HUES64 (cell line): Measurements from ENCODE around the gene TNFAIP6.

Experiments used
- H3K27ac ChIP-seq: 2 replicates; pipeline ENCODE4 v1.7.0; 2013; ENCODE audit warnings: low read depth, low read length, inconsistent platforms
- H3K27me3 ChIP-seq: 2 replicates; pipeline ENCODE4 v1.6.1; 2013; ENCODE audit warnings: mild to moderate bottlenecking, low read length; ENCODE audit not compliant: insufficient read depth
- H3K36me3 ChIP-seq: 2 replicates; pipeline ENCODE4 v1.6.1; 2013; ENCODE audit warnings: mild to moderate bottlenecking, low read length; ENCODE audit not compliant: insufficient read depth
- H3K4me1 ChIP-seq: 2 replicates; pipeline ENCODE4 v1.6.1; 2013; ENCODE audit warnings: mild to moderate bottlenecking, low read length, moderate library complexity; ENCODE audit not compliant: insufficient read depth
- H3K4me3 ChIP-seq: 2 replicates; pipeline ENCODE4 v1.5.1; 2013; ENCODE audit warnings: mild to moderate bottlenecking, low read length, moderate library complexity
- H3K9ac ChIP-seq: 2 replicates; pipeline ENCODE4 v1.6.1; 2013; ENCODE audit warnings: mild to moderate bottlenecking, low read depth, low read length
- H3K9me3 ChIP-seq: 2 replicates; pipeline ENCODE4 v1.6.1; 2013; ENCODE audit warnings: low read depth, low read length; ENCODE audit not compliant: insufficient read depth
- WGBS: fragments of 150-250, 120-280 bp; methylation state at CpG from one replicate; pipeline ENCODE4 v1.1.7; 2013; ENCODE audit warnings: missing lambda C conversion rate; 5-methylcytosine and 5-hydroxymethylcytosine counted together

The TNFAIP6 gene

DNA sequence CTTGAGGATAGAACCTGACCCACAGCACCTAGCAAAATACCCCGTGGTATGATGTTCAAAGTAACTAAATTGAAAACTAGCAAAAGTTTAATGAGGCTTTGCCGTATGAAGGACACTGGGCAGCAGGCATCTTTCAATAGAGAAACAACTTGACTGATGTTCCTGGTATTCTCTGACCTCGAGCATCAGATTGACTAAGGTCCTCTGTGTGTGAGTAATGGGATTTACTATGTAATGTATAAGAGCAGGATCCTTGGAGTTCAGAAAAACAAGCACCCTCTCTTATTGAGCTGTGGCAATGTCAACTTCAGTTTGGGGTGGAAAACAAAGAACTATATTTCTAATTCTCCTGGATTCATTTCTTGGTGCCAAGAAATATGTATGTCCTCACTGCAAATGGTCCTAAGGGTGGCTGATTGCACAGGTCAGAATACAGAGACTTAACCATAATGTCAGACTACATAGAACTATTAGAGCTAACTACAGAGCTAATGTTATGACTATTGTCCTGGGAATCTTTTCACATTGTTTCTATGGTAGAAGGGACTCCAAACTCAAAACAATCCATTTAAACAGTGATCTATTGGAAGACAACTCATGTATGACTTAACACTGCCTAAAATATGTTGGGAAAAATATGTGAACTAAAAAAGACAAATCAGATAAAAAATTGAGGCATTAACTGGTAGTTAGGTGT, 4.4 kb downstream of the TNFAIP6 start:
- H3K36me3 ChIP-seq, result no peaks in the 10 kb centered on the region
- no peak overlapping the region for H3K27ac ChIP-seq
- H3K4me1 ChIP-seq, result peaks cover 22% of the 10 kb centered on the region
- H3K27me3 ChIP-seq, result no peaks in the 10 kb centered on the region
- WGBS, result 93% methylated on average over 3 of the region's 3 CpGs
- no peak overlapping the region for H3K9ac ChIP-seq
- H3K9me3 ChIP-seq, result no peaks in the 10 kb centered on the region
- no peak overlapping the region for H3K4me3 ChIP-seq

DNA sequence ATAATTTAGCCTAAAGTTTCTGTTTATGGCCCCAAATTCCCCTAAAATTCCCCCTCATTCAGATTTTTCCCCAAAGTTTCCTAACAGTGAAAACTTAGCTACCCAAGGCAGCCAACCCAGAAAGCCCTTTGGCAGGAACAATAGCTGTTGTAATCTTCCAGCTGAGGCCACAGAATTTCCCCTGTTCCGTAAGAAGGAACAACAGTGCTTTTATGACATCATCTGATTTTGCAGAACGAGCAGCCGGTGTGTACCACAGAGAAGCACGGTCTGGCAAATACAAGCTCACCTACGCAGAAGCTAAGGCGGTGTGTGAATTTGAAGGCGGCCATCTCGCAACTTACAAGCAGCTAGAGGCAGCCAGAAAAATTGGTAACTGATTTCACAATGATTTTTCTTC, 6.3 kb downstream of the TNFAIP6 start:
- Histone ChIP-seq H3K36me3 (no peaks in the 10 kb centered on the region), H3K4me1 (peaks cover 4% of the 10 kb centered on the region; the same call in 1 of the 2 replicates), H3K9ac (no peak overlapping the region), H3K27ac (no peak overlapping the region), H3K27me3 (no peaks in the 10 kb centered on the region), H3K4me3 (no peak overlapping the region), H3K9me3 (peaks cover 3% of the 10 kb centered on the region)
- WGBS, result 92% methylated on average over 8 of the region's 8 CpGs

DNA sequence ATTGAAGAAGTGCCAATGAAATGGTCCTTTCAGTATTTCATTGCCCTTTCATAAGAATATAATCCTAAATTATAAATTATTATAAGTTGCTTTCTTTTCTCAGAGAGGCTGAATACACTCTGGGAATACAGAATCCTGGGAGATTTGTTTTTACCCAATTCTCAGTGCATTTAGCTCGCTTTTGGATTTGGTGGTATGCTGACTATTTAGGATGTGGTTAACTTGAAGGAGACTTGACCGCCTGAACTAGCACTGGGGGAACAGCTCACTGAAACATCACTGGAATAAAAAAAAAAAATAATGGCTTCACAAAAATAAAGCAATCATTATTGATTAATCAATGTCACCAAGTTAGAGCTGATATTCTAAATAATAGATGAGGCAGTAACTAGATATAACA, 10.2 kb downstream of the TNFAIP6 start:
- H3K4me3 ChIP-seq, result no peak overlapping the region
- no peak overlapping the region for H3K9ac ChIP-seq
- H3K4me1 ChIP-seq, result no peaks in the 10 kb centered on the region
- no peaks in the 10 kb centered on the region for H3K36me3 ChIP-seq
- H3K9me3 ChIP-seq, result peaks cover 5% of the 10 kb centered on the region
- no peak overlapping the region for H3K27ac ChIP-seq
- no peaks in the 10 kb centered on the region for H3K27me3 ChIP-seq
- 100% methylated on average over 1 of the region's 2 CpGs for WGBS

DNA sequence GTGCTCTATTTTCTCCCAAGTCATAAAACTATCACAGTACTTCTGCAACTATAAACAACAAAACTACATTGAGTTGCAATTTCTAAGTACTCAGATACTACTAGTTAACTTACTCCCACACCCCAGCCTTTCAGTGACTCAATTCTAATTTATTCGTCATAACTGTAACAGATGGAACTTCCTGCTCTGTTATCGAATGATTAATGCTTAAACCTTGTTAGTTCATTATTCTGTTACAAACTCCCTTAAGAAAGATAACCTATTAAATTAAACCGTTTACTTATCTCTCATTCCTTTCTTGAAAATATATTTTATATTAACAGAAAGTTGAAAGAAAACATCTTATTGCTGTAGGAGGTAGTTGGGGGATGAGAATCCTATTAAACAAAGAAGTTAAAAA, 17.0 kb downstream of the TNFAIP6 start:
- 96% methylated on average over 2 of the region's 3 CpGs for WGBS
- Histone ChIP-seq H3K27ac (no peak overlapping the region), H3K27me3 (no peaks in the 10 kb centered on the region), H3K4me1 (peaks cover 13% of the 10 kb centered on the region), H3K36me3 (no peaks in the 10 kb centered on the region), H3K9ac (no peak overlapping the region), H3K4me3 (no peak overlapping the region), H3K9me3 (no peaks in the 10 kb centered on the region)

DNA sequence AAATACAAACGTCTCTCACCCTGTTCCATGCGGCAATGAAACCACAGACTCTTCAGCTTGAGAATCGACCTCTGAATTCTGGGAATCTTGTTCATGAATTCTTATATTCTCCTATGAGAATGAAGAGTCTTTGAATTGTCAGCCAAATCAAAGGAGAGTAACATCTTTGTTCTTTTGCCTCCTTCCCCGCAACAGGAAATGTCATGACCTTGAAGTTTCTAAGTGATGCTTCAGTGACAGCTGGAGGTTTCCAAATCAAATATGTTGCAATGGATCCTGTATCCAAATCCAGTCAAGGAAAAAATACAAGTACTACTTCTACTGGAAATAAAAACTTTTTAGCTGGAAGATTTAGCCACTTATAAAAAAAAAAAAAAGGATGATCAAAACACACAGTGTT, 21.8 kb downstream of the TNFAIP6 start:
- H3K9me3 ChIP-seq, result no peaks in the 10 kb centered on the region
- 99% methylated on average over 4 of the region's 4 CpGs for WGBS
- H3K36me3 ChIP-seq, result no peaks in the 10 kb centered on the region

DNA sequence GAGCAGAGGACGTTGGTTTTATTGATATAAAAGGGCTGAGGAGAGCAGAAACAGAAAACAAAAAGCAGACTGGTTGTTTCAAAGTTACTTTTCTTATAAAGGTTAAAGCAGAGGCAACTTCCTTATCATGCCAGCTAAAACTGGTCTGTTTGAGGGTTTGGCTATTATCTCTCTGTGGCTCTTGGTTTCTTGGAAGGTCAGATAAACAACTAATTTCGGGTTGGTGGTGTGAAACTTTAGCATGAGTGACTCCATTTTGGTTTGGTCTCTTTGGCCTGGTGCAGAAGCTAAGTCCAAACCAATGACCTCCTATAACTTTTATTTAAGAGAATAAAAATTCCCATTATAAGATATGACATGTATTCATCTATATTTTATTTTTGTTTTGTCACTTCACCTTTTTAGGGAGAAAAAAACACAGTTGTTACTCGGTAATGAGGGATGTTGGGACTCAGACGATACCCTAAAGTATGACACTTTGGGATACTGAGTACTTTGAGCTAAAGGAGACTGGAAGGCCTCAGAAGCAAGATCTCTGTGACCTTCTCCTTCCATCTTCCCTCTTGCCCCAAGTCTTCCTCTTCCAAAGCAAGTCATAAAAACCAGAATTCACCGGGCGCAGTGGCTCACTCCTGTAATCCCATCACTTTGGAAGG, 23.3 kb downstream of the TNFAIP6 start:
- no peaks in the 10 kb centered on the region for H3K36me3 ChIP-seq
- no peak overlapping the region for H3K27ac ChIP-seq
- no peaks in the 10 kb centered on the region for H3K9me3 ChIP-seq
- H3K4me3 ChIP-seq, result no peak overlapping the region
- no peaks in the 10 kb centered on the region for H3K4me1 ChIP-seq
- no peaks in the 10 kb centered on the region for H3K27me3 ChIP-seq
- WGBS, result 95% methylated on average over 6 of the region's 6 CpGs
- H3K9ac ChIP-seq, result no peak overlapping the region

More for the DNA sequence above, 21.8 kb downstream of the TNFAIP6 start:
- H3K27me3 ChIP-seq, result no peaks in the 10 kb centered on the region
- no peak overlapping the region for H3K4me3 ChIP-seq
- H3K9ac ChIP-seq, result no peak overlapping the region
- H3K27ac ChIP-seq, result no peak overlapping the region
- H3K4me1 ChIP-seq, result peaks cover 4% of the 10 kb centered on the region

DNA sequence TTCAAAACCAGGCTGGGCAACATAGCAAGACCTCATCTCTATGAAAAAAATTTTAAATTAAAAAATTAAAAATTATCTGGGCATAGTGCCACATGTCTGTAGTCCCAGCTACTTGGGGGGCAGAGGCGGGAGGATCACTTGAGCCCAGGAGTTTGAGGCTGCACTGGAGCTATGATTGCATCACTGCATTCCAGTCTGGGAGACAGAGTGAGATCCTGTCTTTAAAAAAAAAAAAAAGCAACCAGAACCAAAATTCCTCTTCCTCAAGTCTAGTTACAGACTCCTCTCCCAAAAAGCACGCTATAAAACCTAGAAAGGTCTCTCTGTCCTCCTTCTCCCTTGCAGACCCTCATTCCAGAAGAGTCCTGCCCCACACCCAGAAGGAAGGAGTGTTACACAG, 23.9 kb downstream of the TNFAIP6 start:
- Histone ChIP-seq H3K4me3 (no peak overlapping the region), H3K9me3 (no peaks in the 10 kb centered on the region), H3K27me3 (no peaks in the 10 kb centered on the region), H3K36me3 (no peaks in the 10 kb centered on the region), H3K9ac (no peak overlapping the region), H3K4me1 (no peaks in the 10 kb centered on the region), H3K27ac (no peak overlapping the region)
- WGBS, result 92% methylated on average over 2 of the region's 2 CpGs

DNA sequence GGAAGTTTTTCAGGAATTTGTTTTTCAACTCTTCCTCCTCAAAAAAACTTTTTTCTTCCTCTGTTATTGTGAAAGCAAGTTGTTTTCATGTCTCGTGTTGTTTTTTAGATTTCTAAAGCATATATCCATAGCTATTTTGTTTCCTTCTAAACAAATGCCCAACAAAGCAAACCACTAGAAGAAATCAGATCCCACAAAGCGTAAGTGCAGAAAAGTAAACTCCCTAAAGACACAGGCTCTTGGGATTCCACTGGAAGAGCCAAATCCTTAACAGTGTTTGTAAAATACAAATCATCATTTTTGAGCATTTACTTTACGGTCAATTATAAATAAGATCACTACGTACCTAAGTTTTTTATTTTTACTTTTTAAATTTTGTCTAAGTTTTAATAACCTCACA, 30.6 kb downstream of the TNFAIP6 start:
- no peaks in the 10 kb centered on the region for H3K36me3 ChIP-seq
- WGBS, result 87% methylated on average over 3 of the region's 4 CpGs
- no peaks in the 10 kb centered on the region for H3K4me1 ChIP-seq
- H3K27ac ChIP-seq, result no peak overlapping the region
- H3K9me3 ChIP-seq, result no peaks in the 10 kb centered on the region; the same call in 1 of the 2 replicates
- no peaks in the 10 kb centered on the region for H3K27me3 ChIP-seq
- no peak overlapping the region for H3K4me3 ChIP-seq
- H3K9ac ChIP-seq, result no peak overlapping the region

DNA sequence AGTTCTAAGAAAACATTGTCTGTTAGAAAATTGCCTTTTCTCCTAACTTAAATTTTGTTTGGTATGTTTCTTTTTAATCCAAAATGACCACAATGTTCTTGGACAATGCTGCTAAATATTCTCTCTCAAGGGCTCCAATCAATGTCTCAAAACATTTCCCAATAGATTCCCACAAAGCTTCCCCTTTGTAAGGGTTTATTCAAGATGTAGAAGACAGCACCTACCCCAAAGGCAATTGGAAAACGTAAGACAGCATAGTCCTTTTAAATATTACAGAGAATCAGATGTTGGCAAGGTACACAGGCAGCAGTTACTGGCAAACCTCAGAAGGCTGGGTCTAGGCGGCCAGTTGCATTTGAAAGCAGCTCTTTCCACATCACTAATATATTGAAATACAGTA, 34.0 kb downstream of the TNFAIP6 start:
- Histone ChIP-seq H3K27me3 (no peaks in the 10 kb centered on the region), H3K4me3 (no peak overlapping the region), H3K36me3 (no peaks in the 10 kb centered on the region), H3K4me1 (no peaks in the 10 kb centered on the region), H3K27ac (no peak overlapping the region), H3K9me3 (peaks cover 4% of the 10 kb centered on the region), H3K9ac (no peak overlapping the region)
- WGBS, result 78% methylated on average over 2 of the region's 2 CpGs

DNA sequence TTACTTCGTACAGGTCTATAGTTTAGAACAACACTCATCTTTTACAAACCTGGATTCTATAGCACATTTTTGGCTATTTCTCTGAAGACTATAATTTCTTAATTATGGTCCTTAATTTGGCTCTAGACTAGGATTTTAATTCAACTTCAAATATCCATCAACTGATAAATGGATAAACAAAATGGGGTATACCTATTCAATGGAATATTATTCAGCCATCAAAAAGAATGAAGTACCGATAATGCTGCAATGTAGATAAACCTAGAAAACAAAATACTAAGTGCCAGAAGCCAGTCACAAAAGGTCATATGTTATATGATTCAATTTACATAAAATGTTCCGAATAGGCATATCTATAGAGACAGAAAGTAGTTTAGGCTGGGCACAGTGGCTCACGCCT, 37.1 kb downstream of the TNFAIP6 start:
- Histone ChIP-seq H3K27ac (no peak overlapping the region), H3K9me3 (peaks cover 4% of the 10 kb centered on the region), H3K36me3 (no peaks in the 10 kb centered on the region), H3K4me3 (no peak overlapping the region), H3K27me3 (no peaks in the 10 kb centered on the region), H3K9ac (no peak overlapping the region), H3K4me1 (no peaks in the 10 kb centered on the region)
- WGBS, result 97% methylated on average over 3 of the region's 4 CpGs

DNA sequence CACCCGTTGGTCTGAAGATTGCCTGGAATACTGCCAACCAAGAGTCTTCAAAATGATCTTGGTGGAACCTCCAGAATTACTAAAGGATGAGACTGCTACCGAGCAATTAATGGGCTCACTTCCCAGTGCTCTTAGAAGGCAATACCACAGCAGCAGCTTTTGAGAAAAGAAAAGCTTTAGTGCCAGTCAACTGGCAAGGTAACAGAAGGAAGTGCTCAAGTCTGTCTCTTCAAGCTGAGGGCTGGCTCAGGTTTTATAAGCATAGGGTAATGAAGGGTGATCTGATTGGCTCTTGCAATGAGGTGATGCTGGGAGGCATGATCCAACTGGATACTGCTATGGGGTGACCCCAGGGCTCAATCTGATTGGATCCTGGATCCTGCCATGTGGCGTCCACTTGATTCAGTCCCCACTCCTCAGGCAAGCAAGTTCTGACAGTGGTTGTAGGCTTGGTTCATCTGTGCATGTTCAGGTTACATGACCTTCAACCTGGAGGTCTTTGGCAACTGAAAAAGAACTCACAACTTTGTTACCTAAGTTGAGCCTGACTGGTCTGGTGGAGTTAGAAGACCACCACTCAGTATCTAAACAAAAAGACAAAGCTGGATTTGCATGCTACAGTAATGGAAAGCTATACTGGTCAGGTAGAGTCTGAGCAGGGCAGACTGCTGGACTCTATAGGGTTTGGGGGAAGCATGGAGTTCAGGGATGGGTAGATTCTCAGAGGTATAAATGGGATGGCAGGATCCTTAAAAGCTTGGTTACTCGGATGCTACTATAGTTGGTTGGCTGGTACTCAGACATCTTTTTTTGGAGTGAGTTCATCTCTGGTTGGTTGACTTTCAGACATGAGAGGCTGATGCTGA, 38.4 kb downstream of the TNFAIP6 start:
- Histone ChIP-seq H3K4me3 (no peak overlapping the region), H3K36me3 (no peaks in the 10 kb centered on the region), H3K4me1 (no peaks in the 10 kb centered on the region), H3K9me3 (peaks cover 4% of the 10 kb centered on the region; the same call in 1 of the 2 replicates), H3K27me3 (no peaks in the 10 kb centered on the region), H3K9ac (no peak overlapping the region), H3K27ac (no peak overlapping the region)
- WGBS, result 92% methylated on average over 4 of the region's 4 CpGs
